Esophagus muscularis mucosa (tissue), 3 donors: ENCODE data around the gene GARRE1.

Source experiments
- POLR2A ChIP-seq: fragments of 450-650 bp; IDR thresholded peaks from one replicate; pipeline ENCODE4 v1.6.1; 2017; ENCODE audit warnings: antibody characterized with exemption, moderate library complexity, mild to moderate bottlenecking, low read depth
- POLR2AphosphoS5 ChIP-seq, 2 donors: sonication (generic); formaldehyde crosslinking; IDR thresholded peaks; one replicate each; pipeline ENCODE4 v1.6.1; 2017; ENCODE audit warnings: antibody characterized with exemption in 2 of 2
- TF ChIP-seq, protein P1 (sequence below), 3 experiments: fragments of 200-600 bp in 2 of 3; fragments of 450-650 bp in 1 of 3; sonication (generic) in 2 of 3; IDR thresholded peaks; one replicate each; pipeline ENCODE4 v1.5.1; 2017 to 2019; ENCODE audit warnings: antibody characterized with exemption in 3 of 3, mild to moderate bottlenecking in 2 of 3, moderate library complexity in 1 of 3

GRCh38 chr19:34260771-34261173 lies 6.4 kb downstream of the GARRE1 start:
- TF ChIP-seq, protein P1, sequence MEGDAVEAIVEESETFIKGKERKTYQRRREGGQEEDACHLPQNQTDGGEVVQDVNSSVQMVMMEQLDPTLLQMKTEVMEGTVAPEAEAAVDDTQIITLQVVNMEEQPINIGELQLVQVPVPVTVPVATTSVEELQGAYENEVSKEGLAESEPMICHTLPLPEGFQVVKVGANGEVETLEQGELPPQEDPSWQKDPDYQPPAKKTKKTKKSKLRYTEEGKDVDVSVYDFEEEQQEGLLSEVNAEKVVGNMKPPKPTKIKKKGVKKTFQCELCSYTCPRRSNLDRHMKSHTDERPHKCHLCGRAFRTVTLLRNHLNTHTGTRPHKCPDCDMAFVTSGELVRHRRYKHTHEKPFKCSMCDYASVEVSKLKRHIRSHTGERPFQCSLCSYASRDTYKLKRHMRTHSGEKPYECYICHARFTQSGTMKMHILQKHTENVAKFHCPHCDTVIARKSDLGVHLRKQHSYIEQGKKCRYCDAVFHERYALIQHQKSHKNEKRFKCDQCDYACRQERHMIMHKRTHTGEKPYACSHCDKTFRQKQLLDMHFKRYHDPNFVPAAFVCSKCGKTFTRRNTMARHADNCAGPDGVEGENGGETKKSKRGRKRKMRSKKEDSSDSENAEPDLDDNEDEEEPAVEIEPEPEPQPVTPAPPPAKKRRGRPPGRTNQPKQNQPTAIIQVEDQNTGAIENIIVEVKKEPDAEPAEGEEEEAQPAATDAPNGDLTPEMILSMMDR (IDR thresholded peaks at IDR 0.05) = no peak
- no peak for TF ChIP-seq POLR2A
- no peak for TF ChIP-seq POLR2AphosphoS5 (IDR thresholded peaks at IDR 0.05)
